ENCODE measurements around the gene NALF2.

NALF2 gene

GRCh38 chrX:69503782-69504625, at the start of gene NALF2:
NALF2 (plus strand) TSS chrX:69504326; CDS start chrX:69505283, 957 bp downstream.
- peak in 1 of 2 donors; percentile 20 for DNase-seq

- no peak for DNase-seq
Observed at GRCh38 chrX:69457756-69458155, 46.4 kb upstream of the NALF2 start.

- no peak for DNase-seq
Observed at GRCh38 chrX:69466546-69466945, 37.6 kb upstream of the NALF2 start.

GRCh38 chrX:69469975-69470374, 34.2 kb upstream of the NALF2 start:
- no peak for DNase-seq

- DNase-seq: no peak
Observed at GRCh38 chrX:69489625-69490024, 14.5 kb upstream of the NALF2 start.

GRCh38 chrX:69493193-69493592, 10.9 kb upstream of the NALF2 start:
- DNase-seq: peak in 1 of 2 donors; percentile 16

- no peak for DNase-seq
Observed at GRCh38 chrX:69493766-69494165, 10.4 kb upstream of the NALF2 start.

- DNase-seq: no peak
Observed at GRCh38 chrX:69496183-69496582, 7.9 kb upstream of the NALF2 start.

- no peak for DNase-seq
Observed at GRCh38 chrX:69501429-69501828, 2.7 kb upstream of the NALF2 start.

GRCh38 chrX:69503228-69503781, 821 bp upstream of the NALF2 start:
- DNase-seq: no peak

GRCh38 chrX:69504626-69505612, 793 bp downstream of the NALF2 start:
- DNase-seq: no peak

GRCh38 chrX:69505772-69506616, 1.9 kb downstream of the NALF2 start:
- no peak for DNase-seq

GRCh38 chrX:69506617-69507499, 2.7 kb downstream of the NALF2 start:
- DNase-seq: no peak

- no peak for DNase-seq
Observed at GRCh38 chrX:69507500-69507789, 3.3 kb downstream of the NALF2 start.

- no peak for DNase-seq
Observed at GRCh38 chrX:69508610-69509009, 4.5 kb downstream of the NALF2 start.

- no peak for DNase-seq
Observed at GRCh38 chrX:69510137-69510715, 6.1 kb downstream of the NALF2 start.

- no peak for DNase-seq
Observed at GRCh38 chrX:69510914-69511513, 6.9 kb downstream of the NALF2 start.

- DNase-seq: no peak
Observed at GRCh38 chrX:69522052-69522451, 17.9 kb downstream of the NALF2 start.

- DNase-seq: no peak
Observed at GRCh38 chrX:69523314-69523713, 19.2 kb downstream of the NALF2 start.

- DNase-seq: no peak
Observed at GRCh38 chrX:69524781-69525363, 20.7 kb downstream of the NALF2 start.
